SU-DHL-6 (cell line): ENCODE measurements around the gene BANP.

Experiments
- H2AFZ ChIP-seq: fragments of 200-600 bp; sonication (generic); 2 replicates; pipeline ENCODE4 v1.6.1; 2014; ENCODE audit warnings: low read depth, mild to moderate bottlenecking, moderate library complexity, mixed read lengths, antibody characterized with exemption, low read length; ENCODE audit not compliant: severe bottlenecking
- H3F3A ChIP-seq: fragments of 200-600 bp; shearing (Covaris generic); 2 replicates; pipeline ENCODE4 v1.6.0; 2016; ENCODE audit warnings: antibody characterized with exemption, mild to moderate bottlenecking; ENCODE audit not compliant: insufficient read depth
- H3K27ac ChIP-seq: fragments of 200-600 bp; sonication (generic); 2 replicates; pipeline ENCODE4 v1.5.1; 2016; ENCODE audit warnings: low read depth, mild to moderate bottlenecking, low read length, moderate library complexity, mixed read lengths
- H3K27me3 ChIP-seq: fragments of 200-600 bp; sonication (generic), shearing (Covaris generic); 2 replicates; pipeline ENCODE4 v1.6.0; 2014; ENCODE audit warnings: mild to moderate bottlenecking, low read length
- H3K36me3 ChIP-seq: fragments of 200-600 bp; sonication (generic); 2 replicates; pipeline ENCODE4 v1.6.1; 2014; ENCODE audit warnings: mild to moderate bottlenecking, low read length, mixed read lengths
- H3K4me2 ChIP-seq: fragments of 300-600, 200-600 bp; shearing (Covaris generic), sonication (generic); 2 replicates; pipeline ENCODE4 v1.6.0; 2014; ENCODE audit warnings: low read length, low read depth, mild to moderate bottlenecking; ENCODE audit not compliant: poor library complexity, severe bottlenecking
- H3K4me3 ChIP-seq: fragments of 200-600 bp; sonication (generic); 2 replicates; pipeline ENCODE4 v1.5.1; 2014; ENCODE audit warnings: antibody characterized with exemption, low read length, mild to moderate bottlenecking, mixed read lengths; ENCODE audit not compliant: insufficient read depth, poor library complexity, severe bottlenecking
- H3K79me2 ChIP-seq: fragments of 200-600 bp; sonication (generic); 2 replicates; pipeline ENCODE4 v1.6.1; 2014; ENCODE audit warnings: mild to moderate bottlenecking, low read length, moderate library complexity; ENCODE audit not compliant: insufficient read depth
- H3K9ac ChIP-seq: fragments of 200-600 bp; sonication (generic); 2 replicates; pipeline ENCODE4 v1.7.0; 2014; ENCODE audit warnings: mild to moderate bottlenecking, low read length
- H3K9me2 ChIP-seq: fragments of 200-600 bp; sonication (generic); replicated peaks from 2 replicates; pipeline ENCODE4 v1.6.1; 2014; ENCODE audit warnings: low read length; ENCODE audit not compliant: insufficient read depth
- H3K9me3 ChIP-seq: fragments of 200-600 bp; sonication (generic); 2 replicates; pipeline ENCODE4 v1.6.1; 2014; ENCODE audit warnings: low read length, mixed read lengths; ENCODE audit not compliant: insufficient read depth
- H4K20me1 ChIP-seq: fragments of 200-600 bp; sonication (generic); 2 replicates; pipeline ENCODE4 v1.6.1; 2014; ENCODE audit warnings: low read depth, mild to moderate bottlenecking, antibody characterized with exemption, low read length, moderate library complexity, mixed read lengths
- CTCF ChIP-seq: fragments of 200-600 bp; sonication (generic); IDR thresholded peaks from one replicate; pipeline ENCODE4 v1.5.1; 2017; ENCODE audit warnings: antibody characterized with exemption, mild to moderate bottlenecking, low read length, moderate library complexity; ENCODE audit not compliant: insufficient read depth, poor library complexity, severe bottlenecking
- EZH2phosphoT487 ChIP-seq: fragments of 200-600 bp; sonication (generic), shearing (Covaris generic); conservative IDR thresholded peaks from 2 replicates; pipeline ENCODE4 v1.6.1; 2018; ENCODE audit warnings: mild to moderate bottlenecking, antibody characterized with exemption, low read length, moderate library complexity, mixed read lengths

The BANP gene

GRCh38 chr16:88013766-88014251, 62.6 kb downstream of the BANP start:
- Histone ChIP-seq H3K4me3 (no peak overlapping the region), H3K79me2 (no peaks in the 10 kb centered on the region), H3F3A (no peaks in the 10 kb centered on the region), H3K9me2 (no peaks in the 10 kb centered on the region), H3K27me3 (no peaks in the 10 kb centered on the region), H3K9me3 (no peaks in the 10 kb centered on the region), H3K4me2 (no peak overlapping the region), H3K36me3 (no peaks in the 10 kb centered on the region), H3K9ac (no peak overlapping the region), H4K20me1 (no peaks in the 10 kb centered on the region), H3K27ac (no peak overlapping the region), H2AFZ (no peak overlapping the region)
- TF ChIP-seq EZH2phosphoT487 (no peak), CTCF (no peak)

- H3F3A ChIP-seq: no peaks in the 10 kb centered on the region
- H3K27ac ChIP-seq: no peak overlapping the region
- H3K9me2 ChIP-seq: no peaks in the 10 kb centered on the region
- H3K9ac ChIP-seq: no peak overlapping the region
- H2AFZ ChIP-seq: no peak overlapping the region
- H4K20me1 ChIP-seq: no peaks in the 10 kb centered on the region
- H3K36me3 ChIP-seq: no peaks in the 10 kb centered on the region
- TF ChIP-seq EZH2phosphoT487: no peak
- TF ChIP-seq CTCF: no peak
- H3K4me2 ChIP-seq: no peak overlapping the region
- H3K27me3 ChIP-seq: no peaks in the 10 kb centered on the region
- no peaks in the 10 kb centered on the region for H3K9me3 ChIP-seq
- no peak overlapping the region for H3K4me3 ChIP-seq
- H3K79me2 ChIP-seq: no peaks in the 10 kb centered on the region
Observed at GRCh38 chr16:88014252-88014781, 63.1 kb downstream of the BANP start.

- no peaks in the 10 kb centered on the region for H3K36me3 ChIP-seq
- no peak overlapping the region for H3K4me2 ChIP-seq
- H3K9me2 ChIP-seq: no peaks in the 10 kb centered on the region
- H3K9ac ChIP-seq: no peak overlapping the region
- TF ChIP-seq CTCF: no peak
- TF ChIP-seq EZH2phosphoT487: no peak
- no peak overlapping the region for H3K4me3 ChIP-seq
- H3K79me2 ChIP-seq: no peaks in the 10 kb centered on the region
- no peaks in the 10 kb centered on the region for H3K9me3 ChIP-seq
- no peak overlapping the region for H2AFZ ChIP-seq
- H3K27me3 ChIP-seq: no peaks in the 10 kb centered on the region
- no peaks in the 10 kb centered on the region for H4K20me1 ChIP-seq
- no peaks in the 10 kb centered on the region for H3F3A ChIP-seq
- H3K27ac ChIP-seq: no peak overlapping the region
Observed at GRCh38 chr16:88014954-88015805, 63.9 kb downstream of the BANP start.
